SK-N-SH (cell line): Measurements from ENCODE around the gene SLC66A2.

ENCODE experiments used
- CTCF ChIP-seq: fragments of 200-600 bp; sonication (generic); IDR thresholded peaks from 2 replicates; pipeline ENCODE4 v1.6.1; 2017; ENCODE audit warnings: antibody characterized with exemption, mild to moderate bottlenecking, moderate library complexity
- EP300 ChIP-seq, 2 experiments: IDR thresholded peaks; 2 replicates each; pipeline versions ENCODE4 v1.4.0 to v1.6.1; 2012; ENCODE audit warnings: borderline replicate concordance in 1 of 2, low read depth in 1 of 2, low read length in 1 of 2
- REST ChIP-seq: IDR thresholded peaks from 2 replicates; pipeline ENCODE4 v1.6.1; 2012; ENCODE audit warnings: mild to moderate bottlenecking, low read depth, low read length, moderate library complexity
- RFX5 ChIP-seq: IDR thresholded peaks from 2 replicates; pipeline ENCODE4 v1.6.1; 2012; ENCODE audit warnings: mild to moderate bottlenecking, improper control_type of control experiment, low read length
- RXRA ChIP-seq: IDR thresholded peaks from 2 replicates; pipeline ENCODE4 v1.4.0; 2012; ENCODE audit warnings: low read depth, mild to moderate bottlenecking, borderline replicate concordance
- USF1 ChIP-seq: IDR thresholded peaks from 2 replicates; pipeline ENCODE4 v1.4.0; 2012; ENCODE audit warnings: low read depth, borderline replicate concordance
- TF ChIP-seq, protein P1 (sequence below): fragments of 150-350 bp; IDR thresholded peaks from 2 replicates; pipeline ENCODE4 v1.6.1; 2016; ENCODE audit warnings: mild to moderate bottlenecking, low read depth, low read length

- no peak for TF ChIP-seq EP300 (IDR thresholded peaks at IDR 0.05; ENCODE audit: borderline replicate concordance in 1 of 2, low read depth in 1 of 2, low read length in 1 of 2)
- TF ChIP-seq CTCF, result no peak
- no peak for TF ChIP-seq RFX5
- no peak for TF ChIP-seq RXRA
- no peak for TF ChIP-seq REST
- TF ChIP-seq, protein P1, sequence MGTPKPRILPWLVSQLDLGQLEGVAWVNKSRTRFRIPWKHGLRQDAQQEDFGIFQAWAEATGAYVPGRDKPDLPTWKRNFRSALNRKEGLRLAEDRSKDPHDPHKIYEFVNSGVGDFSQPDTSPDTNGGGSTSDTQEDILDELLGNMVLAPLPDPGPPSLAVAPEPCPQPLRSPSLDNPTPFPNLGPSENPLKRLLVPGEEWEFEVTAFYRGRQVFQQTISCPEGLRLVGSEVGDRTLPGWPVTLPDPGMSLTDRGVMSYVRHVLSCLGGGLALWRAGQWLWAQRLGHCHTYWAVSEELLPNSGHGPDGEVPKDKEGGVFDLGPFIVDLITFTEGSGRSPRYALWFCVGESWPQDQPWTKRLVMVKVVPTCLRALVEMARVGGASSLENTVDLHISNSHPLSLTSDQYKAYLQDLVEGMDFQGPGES, result no peak
- TF ChIP-seq USF1, result no peak
Observed at GRCh38 chr18:79912409-79912991, 39.0 kb downstream of the SLC66A2 start.
